ENCODE data around the gene KRT82. TPM values are rescaled to one million over a fixed set of nuclear protein-coding genes. Genes with fewer than 3 reads are reported as not detected.

KRT82 gene
- total and polyA plus RNA-seq, 11 donors = not detected

- no peak for ATAC-seq
- H3K27ac ChIP-seq = no peak overlapping the region
- no peak overlapping the region for H3K4me3 ChIP-seq
- no peaks in the 10 kb centered on the region for H3K4me1 ChIP-seq
- no peak for DNase-seq
- no peaks in the 10 kb centered on the region for H3K9me3 ChIP-seq
- peaks cover 0 to 30% (median 0%) of the 10 kb centered on the region in 9 donors for H3K27me3 ChIP-seq
- 93 to 95% (median 93%) methylated on average over 6 of the region's 6 CpGs for WGBS, 4 donors
- intact Hi-C loops (cut with DNase I) = no loop called here
- TF ChIP-seq POLR2A (IDR thresholded peaks at IDR 0.05) (no peak), CTCF (IDR thresholded peaks at IDR 0.05) (no peak)
- H3K36me3 ChIP-seq = no peaks in the 10 kb centered on the region
Measured at GRCh38 chr12:52434760-52435530, 28.8 kb upstream of the KRT82 start.

GRCh38 chr12:52434081-52434733, 28.1 kb upstream of the KRT82 start, which contains the start of gene KRT75:
TSS of gene KRT75 (minus strand) at chr12:52434371. CDS start at chr12:52434304, 67 bp downstream.
- ATAC-seq (no peak), DNase-seq (no peak)
- Histone ChIP-seq H3K27me3 (peaks cover 0 to 37% (median 0%) of the 10 kb centered on the region in 9 donors), H3K36me3 (no peaks in the 10 kb centered on the region), H3K27ac (no peak within 1 kb of the TSS), H3K4me1 (no peaks in the 10 kb centered on the region), H3K4me3 (no peak within 1 kb of the TSS), H3K9me3 (no peaks in the 10 kb centered on the region)
- TF ChIP-seq POLR2A (IDR thresholded peaks at IDR 0.05) (no peak), CTCF (IDR thresholded peaks at IDR 0.05) (no peak)
- intact Hi-C loops (cut with DNase I) = no loop called here
- 82 to 86% (median 84%) methylated on average over 14 to 20 of the region's 20 CpGs for WGBS, 4 donors

- Histone ChIP-seq H3K27ac (no peak overlapping the region), H3K4me1 (no peaks in the 10 kb centered on the region), H3K27me3 (peaks cover 0 to 38% (median 0%) of the 10 kb centered on the region in 9 donors), H3K4me3 (no peak overlapping the region), H3K36me3 (no peaks in the 10 kb centered on the region), H3K9me3 (no peaks in the 10 kb centered on the region)
- no peak for DNase-seq
- WGBS, 4 donors = 87 to 93% (median 90%) methylated on average over 10 to 12 of the region's 12 CpGs
- intact Hi-C loops (cut with DNase I) = no loop called here
- TF ChIP-seq CTCF (IDR thresholded peaks at IDR 0.05) (no peak), POLR2A (IDR thresholded peaks at IDR 0.05) (no peak)
- no peak for ATAC-seq
Measured at GRCh38 chr12:52433501-52434080, 27.5 kb upstream of the KRT82 start.

- H3K4me1 ChIP-seq = no peaks in the 10 kb centered on the region
- DNase-seq (no peak), ATAC-seq (no peak)
- no peaks in the 10 kb centered on the region for H3K36me3 ChIP-seq
- TF ChIP-seq POLR2A (IDR thresholded peaks at IDR 0.05) (no peak), CTCF (IDR thresholded peaks at IDR 0.05) (no peak)
- no peak overlapping the region for H3K27ac ChIP-seq
- H3K27me3 ChIP-seq = peaks cover 0 to 38% (median 0%) of the 10 kb centered on the region in 9 donors
- no peaks in the 10 kb centered on the region for H3K9me3 ChIP-seq
- no peak overlapping the region for H3K4me3 ChIP-seq
- 75 to 93% (median 77%) methylated on average over 6 of the region's 6 CpGs for WGBS, 4 donors
- intact Hi-C loops (cut with DNase I) = no loop called here
Measured at GRCh38 chr12:52432559-52433207, 26.5 kb upstream of the KRT82 start.
